Activated CD4-positive, CD25-positive, alpha-beta regulatory T cell treated with anti-CD3 and anti-CD28 coated beads, Interleukin-2, amount 50 U/mL, for 16 hours (primary cell): ENCODE measurements around the gene SPAG7.

Experiments used
- DNase-seq: peaks from one replicate; pipeline ENCODE4 v3.0.0-alpha.2; 2020; ENCODE audit warnings: low read depth, low spot score

SPAG7 gene

DNA sequence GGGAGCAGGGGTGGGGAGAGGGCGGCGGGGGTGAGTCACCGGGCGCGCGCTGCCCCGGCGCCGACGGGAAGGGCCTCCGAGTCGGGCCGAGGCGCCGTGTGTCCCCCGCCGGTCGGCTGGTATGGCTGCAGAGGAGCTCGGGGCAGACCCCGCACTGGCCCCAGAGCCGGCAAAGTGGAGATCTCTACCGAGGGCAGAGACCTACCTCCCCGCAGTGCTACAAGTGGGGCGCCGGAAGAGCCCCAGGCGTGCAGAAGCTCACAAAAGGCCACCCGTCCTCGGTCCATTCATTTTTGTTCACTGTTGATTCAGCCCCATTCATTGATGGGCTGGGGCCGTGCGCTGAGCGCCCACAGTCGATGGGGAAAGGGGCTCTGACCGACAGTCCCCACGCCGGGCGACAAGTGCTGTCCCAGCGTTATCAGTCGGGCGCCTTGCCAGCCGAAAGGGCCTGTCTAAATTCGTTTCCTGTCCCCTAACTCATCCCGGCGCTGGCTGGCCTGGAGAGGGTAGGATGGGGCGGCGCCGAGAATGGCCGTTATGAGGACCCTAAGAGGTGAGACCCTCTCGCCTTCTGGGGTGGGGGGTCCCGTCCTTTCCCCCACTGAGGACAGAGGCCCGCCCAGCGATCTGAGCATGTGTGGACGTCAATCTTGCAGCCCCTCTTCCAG lies 17.4 kb downstream of the SPAG7 start:
- DNase-seq, result no peak

DNA sequence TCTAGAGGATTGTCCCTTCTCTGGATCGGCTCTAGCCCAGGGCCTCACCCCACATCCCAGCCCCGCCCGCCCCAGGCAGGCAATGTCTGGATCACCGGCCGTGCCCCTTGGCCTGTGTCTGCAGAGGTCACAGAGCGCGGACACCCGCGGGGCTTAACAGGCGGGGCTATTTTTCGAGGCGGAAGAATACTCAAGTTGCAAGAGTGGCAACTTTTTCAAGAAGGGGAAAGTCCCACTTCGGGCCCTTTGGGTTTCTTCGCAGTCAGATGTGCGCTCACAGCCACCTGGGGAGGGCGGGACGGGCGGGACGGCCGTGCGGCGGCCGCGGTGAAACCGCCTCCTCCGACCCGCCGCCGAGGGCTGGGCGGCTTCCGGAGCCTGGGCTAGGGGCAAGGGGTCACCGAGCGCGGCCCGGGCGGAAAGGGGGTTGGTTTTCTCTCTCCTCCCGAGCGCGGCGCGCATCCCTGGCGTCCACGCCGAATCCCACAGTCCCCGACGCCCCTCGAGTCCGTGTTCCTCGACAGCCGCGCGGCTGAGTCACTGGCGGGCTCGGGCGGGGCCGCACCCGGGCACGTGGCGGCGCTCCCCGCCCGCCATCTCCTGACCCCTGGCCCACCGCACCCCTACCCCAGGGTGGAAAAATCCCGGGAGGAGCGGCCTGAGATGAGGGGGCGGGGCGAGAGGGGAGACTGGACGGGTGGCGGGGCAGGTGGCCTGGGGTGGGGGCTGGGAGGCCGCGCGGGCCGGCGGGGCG lies 18.1 kb downstream of the SPAG7 start:
- DNase-seq, result peak; percentile 58

DNA sequence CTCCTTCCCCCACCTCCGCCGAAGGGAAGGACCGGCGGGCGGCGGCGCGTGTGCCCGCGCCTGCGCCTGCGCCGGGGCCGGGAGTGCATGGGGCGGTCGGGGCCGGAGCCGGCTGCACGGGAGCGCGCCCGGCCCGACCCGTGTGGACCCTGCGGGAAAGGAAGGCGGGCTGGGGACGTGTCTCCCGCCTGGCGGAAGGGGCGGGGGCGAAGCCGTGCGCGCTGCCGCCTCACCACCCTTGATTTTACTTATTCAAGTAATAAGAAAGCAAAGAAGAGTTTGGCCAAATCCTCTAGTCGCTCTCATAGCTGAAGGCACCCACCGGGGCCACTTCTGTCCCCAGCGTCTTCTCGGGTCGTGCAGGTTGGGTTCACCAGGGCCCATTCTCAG lies 18.7 kb downstream of the SPAG7 start:
- DNase-seq, result no peak

DNA sequence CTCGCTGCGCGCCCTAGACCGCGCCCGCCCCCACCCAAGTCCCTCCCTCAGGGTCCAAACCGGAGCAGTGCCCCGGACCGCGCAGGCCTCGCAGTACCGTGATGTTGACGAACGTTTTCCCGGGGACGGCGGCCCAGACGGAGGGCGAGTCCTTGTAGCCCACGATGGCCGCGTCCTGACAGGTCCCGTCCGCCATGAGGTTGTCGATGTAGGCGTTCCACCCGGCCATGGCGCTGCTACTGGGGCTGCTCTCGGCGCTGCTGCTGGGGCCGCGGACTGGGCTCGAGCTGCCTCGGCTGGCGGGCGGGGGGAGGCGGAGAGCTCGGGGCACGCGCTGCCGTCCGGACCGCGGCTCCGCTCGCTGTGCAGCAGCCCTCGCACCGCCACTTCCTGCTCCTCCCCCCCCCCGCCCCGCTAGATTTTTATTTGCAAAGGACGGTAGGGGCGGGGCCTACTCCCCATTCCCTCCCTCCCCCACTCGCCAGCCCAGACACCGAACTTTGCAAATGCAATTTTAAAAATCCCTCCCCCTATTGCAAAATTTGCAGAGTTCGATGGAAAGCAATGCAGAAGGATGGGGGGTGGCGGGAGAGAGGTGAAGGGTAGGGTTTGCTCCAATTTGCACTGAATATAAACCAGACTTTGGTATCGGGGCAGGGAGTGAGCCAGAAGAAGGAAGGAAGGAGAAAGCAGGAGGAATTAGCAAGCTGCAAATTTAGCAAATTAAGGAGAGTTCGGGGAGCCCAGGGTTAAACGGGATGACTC lies 19.3 kb downstream of the SPAG7 start, which contains the start of gene PFN1:
TSS of gene PFN1 (minus strand) at position 365 of the 765 bp plus-strand sequence. CDS start at position 229, 136 bp downstream.
- DNase-seq, result peak; percentile 78

DNA sequence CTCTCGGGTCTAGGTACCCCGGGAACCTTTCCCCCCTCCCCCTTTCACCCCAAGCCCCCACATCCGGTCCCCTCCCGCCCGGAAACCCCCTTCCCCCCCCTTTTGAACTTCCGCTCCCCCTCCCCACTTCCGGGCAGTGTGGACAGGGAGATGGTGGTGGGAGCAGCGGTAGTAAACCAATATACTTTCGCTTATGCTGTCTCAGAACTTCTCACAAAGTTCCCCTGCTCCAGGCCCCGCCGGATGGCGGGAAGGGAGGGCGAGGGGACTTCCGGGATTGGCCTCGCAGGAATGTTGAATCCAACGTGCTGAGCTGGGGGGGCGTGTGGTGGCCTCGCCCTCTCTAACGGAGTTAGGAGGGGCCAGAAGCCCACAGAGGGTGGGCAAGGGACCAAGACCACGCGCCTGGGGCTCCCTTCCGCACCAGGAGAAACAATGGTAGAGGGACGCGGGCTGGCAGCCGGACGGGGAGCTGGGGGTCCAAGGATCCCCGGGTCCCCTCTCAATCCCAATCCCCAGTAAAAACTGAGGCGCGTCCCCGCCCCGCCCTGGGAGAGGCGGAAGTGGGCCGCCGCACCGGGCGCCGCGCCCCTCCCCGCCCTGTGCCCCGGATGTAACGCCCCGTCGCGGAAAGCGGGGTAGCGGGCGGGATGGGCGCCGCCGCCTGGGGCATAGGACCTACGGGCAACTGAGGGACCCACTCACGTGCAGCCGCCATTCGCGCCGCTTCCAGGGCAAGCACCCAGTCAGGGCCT lies 20.0 kb downstream of the SPAG7 start:
- DNase-seq, result peak; percentile 50

DNA sequence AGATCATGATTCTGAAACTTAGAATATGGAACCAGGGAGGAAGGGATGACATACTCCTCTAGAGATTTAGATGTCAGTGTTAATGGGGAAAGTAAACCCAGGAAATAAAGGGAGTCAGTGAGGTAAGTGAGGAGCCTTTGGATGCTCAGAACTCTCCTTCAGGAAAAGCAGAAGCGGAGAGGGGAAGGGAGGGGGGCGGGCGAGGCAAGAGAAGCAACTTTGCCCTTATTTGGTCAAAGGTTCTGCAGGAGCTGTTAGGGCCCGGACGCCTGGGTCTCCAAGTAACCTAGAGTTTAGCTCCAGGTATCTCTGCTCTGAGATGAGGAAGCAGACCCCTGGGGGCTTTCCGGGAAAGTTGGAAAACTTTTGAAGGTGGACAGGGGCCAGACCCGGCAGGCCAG lies 20.6 kb downstream of the SPAG7 start:
- DNase-seq, result no peak

DNA sequence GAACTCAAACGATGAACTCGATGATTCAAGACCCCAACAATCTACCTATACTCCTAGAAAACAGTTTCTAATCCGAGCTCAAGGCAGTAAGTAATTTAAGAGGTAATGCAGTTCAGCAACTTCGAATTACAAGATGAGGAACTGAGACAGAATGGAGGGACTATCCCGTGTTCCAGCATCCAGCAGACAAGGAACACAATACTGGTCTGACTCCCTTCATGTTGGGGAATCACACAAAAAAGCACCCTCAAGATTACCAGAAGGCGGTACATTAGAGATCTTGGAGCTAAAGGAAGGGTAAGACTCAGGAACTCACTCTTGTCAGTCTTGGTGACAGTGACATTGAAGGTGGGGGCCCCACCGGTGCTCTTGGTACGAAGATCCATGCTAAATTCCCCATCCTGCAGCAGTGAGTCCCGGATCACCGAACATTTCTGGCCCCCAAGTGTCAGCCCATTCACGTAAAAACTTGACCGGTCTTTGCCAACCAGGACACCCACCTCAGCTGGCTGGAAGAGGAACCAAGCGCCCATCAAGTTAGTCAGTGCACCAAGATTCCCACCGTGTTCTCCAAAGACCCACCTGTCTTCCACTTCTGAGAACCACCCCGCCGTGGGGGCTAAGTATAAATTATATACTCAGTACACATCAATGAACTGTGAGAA lies 21.2 kb downstream of the SPAG7 start:
- no peak for DNase-seq

DNA sequence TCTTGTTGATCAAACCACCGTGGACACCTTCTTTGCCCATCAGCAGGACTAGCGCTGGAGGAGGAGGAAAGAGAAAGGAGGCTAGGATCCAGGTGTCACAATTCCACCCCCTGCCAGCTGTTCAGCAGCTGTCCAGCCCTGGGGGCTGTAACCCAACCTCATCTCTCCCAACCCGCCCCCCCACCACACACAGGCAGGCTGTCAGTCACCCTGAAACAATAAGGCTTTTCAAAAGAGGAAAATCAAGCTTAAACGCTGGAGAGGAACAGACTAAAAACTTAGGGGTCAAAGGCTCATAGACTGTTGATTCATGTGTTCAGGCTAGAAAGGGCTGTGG lies 21.7 kb downstream of the SPAG7 start:
- no peak for DNase-seq

DNA sequence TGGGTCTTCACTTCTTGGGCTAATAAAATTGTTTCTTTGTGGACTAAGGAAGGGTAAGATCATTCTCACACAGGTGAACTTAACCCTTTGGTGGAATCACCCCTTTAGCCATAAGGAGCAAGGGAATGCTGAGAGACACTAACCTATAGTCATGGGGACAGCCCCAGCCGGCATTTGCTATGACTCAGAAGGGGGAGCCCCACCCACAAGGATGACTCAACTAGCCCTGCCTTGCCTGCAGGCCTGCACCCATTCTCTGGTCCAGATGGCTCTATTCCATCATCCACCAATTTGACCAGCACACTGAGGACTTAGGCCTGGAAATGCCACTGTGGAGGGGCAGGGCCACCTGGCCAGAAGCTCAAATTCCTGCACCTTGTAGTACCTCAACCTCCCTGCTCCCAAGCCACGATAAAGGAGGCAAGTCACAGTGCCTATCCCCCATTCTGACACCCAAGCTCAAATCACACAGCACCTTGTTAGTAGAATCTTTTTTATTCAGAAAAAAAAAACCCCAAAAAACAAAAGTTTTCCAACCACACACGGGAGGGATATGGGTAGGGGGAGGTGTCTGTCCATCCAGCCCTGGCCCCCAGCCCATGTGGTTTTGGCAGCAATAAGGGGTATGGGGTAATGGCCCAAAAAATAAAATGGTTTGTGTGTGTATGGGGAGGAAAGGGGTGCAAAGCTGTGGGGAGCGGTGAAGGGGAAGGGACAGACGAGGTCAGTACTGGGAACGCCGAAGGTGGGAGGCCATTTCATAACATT lies 22.3 kb downstream of the SPAG7 start:
- peak; percentile 59 for DNase-seq

DNA sequence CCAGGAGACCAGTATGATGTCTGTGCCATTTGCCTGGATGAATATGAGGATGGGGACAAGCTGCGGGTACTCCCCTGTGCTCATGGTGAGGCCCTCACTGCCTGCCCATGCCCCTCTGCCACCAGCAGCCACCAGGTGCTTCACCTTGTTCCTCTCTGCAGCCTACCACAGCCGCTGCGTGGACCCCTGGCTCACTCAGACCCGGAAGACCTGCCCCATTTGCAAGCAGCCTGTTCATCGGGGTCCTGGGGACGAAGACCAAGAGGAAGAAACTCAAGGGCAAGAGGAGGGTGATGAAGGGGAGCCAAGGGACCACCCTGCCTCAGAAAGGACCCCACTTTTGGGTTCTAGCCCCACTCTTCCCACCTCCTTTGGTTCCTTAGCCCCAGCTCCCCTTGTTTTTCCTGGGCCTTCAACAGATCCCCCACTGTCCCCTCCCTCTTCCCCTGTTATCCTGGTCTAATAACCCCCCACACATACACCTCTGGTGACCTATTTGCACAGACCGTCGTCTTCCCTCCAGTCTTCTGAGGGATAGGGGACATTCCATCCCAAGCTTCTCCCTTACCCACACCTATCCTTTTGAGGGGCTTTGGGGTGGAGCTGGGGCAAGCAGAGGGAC lies 23.0 kb downstream of the SPAG7 start:
- DNase-seq, result no peak

DNA sequence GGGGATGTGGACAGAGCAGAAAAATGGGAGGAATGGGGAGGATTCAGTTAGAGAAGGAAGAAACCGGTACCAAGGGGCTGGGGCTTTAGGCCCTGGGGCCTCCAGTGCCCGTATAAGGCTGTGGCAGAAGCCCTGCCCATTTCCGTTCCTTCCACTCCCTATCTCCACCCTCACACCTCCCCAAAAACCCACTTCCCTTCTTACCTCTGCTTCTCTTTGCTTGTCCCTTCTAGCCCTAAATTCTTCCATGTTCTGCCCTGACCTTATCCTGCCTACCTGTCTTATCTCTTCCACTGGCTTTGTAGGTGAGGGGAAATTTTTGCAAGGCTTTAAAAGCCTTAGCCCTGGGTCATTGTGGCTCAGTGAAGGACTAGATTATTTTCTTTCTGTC lies 23.5 kb downstream of the SPAG7 start:
- DNase-seq, result no peak

DNA sequence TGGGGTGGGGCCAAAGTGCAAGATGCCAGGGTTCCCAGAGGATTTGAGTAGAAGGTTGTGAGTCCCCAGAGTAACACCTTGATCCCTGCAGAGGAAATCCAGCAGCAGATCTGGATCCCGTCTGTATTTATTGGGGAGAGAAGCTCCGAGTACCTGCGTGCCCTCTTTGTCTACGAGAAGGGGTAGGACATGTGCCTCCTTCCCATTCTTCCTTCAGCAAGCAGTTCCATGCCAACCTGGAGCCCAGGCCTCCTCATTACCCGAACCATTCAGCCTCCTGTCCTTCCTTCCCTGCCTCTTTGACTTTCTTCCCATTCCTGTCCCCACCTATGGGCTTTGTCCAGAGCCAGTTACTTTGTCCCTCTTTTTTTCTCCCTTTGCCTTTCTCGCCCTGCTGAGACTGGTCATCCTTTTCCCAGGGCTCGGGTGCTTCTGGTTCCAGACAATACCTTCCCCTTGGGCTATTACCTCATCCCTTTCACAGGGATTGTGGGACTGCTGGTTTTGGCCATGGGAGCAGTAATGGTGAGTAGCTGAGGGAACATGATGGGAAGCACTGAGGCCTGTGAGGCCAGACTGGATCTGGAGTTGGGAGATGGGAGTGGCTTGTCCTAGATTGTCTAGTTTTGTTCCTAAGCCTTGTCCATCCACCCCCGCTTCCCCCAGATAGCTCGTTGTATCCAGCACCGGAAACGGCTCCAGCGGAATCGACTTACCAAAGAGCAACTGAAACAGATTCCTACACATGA lies 24.7 kb downstream of the SPAG7 start:
- DNase-seq, result no peak

DNA sequence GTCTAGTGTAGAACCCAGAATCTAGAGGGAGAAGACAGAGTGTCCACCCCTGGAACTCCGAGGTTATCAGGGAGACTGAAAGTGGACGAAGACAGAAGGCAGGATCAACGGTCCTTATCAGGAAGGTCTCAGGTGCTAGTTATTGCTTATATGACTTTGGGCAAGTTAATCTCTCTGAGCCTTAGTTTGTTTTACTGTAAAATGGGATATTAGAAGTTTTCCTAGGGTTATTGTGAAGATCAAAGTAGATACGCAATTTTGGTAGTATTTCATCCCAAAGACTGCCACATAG lies 26.4 kb downstream of the SPAG7 start:
- no peak for DNase-seq

DNA sequence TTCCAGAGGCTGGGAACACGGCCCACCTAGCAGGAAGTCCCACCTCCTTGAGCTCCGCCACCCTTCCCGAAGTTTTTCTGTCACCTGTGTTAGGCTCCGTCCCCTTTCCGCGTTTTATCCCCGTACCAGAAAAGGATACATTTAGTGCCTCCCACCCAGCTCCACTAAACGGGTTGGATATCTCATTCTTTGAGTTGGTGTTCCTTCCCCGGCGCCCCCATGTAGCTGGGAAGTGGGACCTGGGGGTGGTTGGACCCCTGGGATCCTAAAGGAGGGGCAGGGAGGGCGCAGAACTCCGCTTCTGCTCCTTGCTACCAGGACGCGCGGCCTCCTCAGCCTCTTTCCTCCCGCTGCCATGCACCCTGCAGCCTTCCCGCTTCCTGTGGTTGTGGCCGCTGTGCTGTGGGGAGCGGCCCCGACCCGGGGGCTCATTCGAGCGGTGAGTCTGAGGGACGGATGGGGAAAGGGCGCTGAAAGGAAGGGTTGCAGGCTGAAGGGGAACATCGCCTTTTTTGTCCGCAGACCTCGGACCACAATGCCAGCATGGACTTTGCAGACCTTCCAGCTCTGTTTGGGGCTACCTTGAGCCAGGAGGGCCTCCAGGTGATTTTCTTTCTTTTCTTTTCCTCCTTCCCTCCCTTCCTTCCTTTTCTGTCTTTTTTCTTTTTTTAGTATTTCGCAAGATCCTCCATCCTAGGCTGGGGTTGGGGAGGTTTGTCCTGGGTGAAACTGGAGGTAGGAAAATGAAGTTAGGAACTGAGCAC lies 26.9 kb downstream of the SPAG7 start:
- DNase-seq, result no peak

DNA sequence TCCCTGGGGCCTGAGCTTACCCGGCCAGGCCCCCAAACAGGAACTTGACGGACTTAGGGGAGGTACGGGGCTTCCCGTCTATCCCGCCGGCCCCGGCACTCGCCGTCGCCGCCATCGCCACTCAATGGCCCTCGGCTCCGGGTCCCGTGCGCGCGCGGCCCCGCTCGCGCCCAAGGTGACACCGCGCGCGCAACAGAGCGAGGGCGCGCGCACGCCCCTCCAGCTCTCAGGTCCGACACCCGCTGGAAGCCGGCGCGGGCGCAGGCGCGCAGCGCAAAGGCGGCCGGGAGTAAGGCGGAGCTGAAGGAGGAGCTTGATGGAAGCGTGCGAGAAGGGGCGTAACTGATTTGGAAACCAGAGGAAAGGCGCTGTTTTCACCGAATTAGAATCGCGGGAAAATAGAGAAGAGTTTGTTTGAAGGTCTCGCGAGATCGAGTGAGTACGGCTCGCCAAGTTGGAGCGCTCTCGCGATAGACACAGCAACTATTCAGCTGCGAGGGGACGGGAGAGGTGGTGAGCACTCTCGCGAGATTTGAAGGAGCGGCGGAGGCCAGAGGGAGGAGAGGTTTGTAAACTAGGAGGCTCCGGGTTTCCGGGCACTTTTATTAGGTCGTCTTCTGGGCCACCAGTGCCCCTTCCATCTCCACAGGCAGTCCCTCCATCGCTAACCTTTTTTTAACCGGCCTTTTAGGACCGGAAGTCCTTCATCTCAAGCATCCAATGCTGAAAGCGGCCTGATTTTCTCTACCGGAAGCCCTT lies 27.6 kb downstream of the SPAG7 start, which contains the start of the genes RNF167 and SLC25A11:
TSS of gene RNF167 (plus strand) at position 473 of the 759 bp plus-strand sequence. CDS start 642 bp downstream, outside the sequence.
TSS of gene SLC25A11 (minus strand) at position 251 of the 759 bp plus-strand sequence. CDS start at position 115, 136 bp downstream.
- peak; percentile 91 for DNase-seq

DNA sequence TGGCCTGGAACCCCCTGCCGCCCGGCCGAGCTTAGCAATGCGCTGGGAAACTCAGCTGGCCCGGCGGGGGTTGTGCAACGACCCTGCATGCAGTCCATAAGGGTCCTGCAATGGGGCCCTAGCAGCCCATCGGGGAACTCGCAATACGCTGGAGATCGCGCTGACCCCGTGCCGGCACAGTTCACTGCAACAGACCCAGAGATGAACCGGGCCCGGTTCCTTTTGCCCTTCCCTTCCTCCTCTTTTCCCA lies 28.1 kb downstream of the SPAG7 start:
- DNase-seq, result no peak

DNA sequence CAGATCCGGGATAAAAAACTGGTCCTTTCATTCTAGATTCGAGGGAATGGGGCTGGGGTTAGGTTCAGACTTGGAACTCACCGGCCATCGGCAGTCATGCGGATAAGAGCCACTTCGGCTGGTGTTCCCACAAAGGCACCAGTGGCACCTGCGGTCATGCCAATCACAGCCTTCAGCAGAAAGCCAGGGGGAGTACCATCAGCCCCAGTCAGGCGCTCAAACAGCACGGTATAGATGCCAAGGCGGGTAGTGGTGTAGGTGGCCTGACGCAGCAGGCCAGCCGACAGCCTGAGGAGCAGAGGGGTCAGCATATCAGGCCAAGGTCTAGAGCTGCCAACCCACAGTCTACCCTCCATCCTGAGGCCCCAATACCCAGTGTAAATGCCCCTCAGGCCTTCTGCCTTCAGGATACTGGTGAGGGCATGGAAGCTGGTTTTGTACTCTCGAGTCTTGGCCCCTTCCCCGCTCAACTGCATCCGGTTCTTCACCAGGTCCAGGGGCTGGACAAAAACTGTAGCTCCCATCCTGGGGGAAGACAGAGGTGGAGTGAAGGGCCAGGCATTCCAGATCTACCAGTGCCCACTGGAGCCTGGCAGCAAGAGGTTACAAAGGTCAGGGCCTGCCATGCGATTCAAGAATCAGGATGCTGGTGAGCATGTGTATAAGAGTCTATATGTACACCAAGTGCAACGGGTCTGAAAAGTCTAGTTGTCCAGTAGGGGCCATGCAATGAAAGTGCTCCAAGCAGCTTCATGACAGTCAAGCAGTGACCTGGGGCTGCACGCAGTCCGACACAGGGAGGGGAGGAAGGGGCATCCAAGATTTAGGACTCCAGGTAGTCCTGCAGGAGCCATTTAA lies 28.7 kb downstream of the SPAG7 start:
- DNase-seq, result no peak
